Measurements from ENCODE around the gene CLEC6A.
"Not testable (repeated sequence)": the region's sequence is repeated elsewhere in the genome, so short reads cannot be mapped to it uniquely, and the experiment has no call there.

The CLEC6A gene

GRCh38 chr12:8455727-8456360 is at the start of gene CLEC6A:
CLEC6A (plus strand) TSS chr12:8455962; CDS start chr12:8456112, 150 bp downstream.
- no peak for DNase-seq

GRCh38 chr12:8419576-8419975 is 36.2 kb upstream of the CLEC6A start:
- not testable (repeated sequence) for DNase-seq

GRCh38 chr12:8420506-8420905 is 35.3 kb upstream of the CLEC6A start:
- no peak for DNase-seq

GRCh38 chr12:8444536-8445278 is 11.1 kb upstream of the CLEC6A start:
- DNase-seq = not testable (repeated sequence)

GRCh38 chr12:8445731-8446130 is 10.0 kb upstream of the CLEC6A start:
- DNase-seq = no peak

GRCh38 chr12:8446642-8447547 is 8.9 kb upstream of the CLEC6A start:
- DNase-seq = no peak

- DNase-seq = no peak
These were observed 6.4 kb upstream of the CLEC6A start for GRCh38 chr12:8449355-8449859.

- DNase-seq = no peak
These were observed 3.7 kb upstream of the CLEC6A start for GRCh38 chr12:8452036-8452435.

GRCh38 chr12:8453021-8453513 is 2.7 kb upstream of the CLEC6A start:
- no peak for DNase-seq

GRCh38 chr12:8453796-8454195 is 2.0 kb upstream of the CLEC6A start:
- no peak for DNase-seq

GRCh38 chr12:8455271-8455670 is 491 bp upstream of the CLEC6A start:
- DNase-seq = no peak

GRCh38 chr12:8461426-8461825 is 5.7 kb downstream of the CLEC6A start:
- DNase-seq = no peak

- DNase-seq = no peak
These were observed 9.7 kb downstream of the CLEC6A start for GRCh38 chr12:8465301-8465996.

- no peak for DNase-seq
These were observed 10.5 kb downstream of the CLEC6A start for GRCh38 chr12:8466241-8466640.

- DNase-seq = no peak
These were observed 15.3 kb downstream of the CLEC6A start for GRCh38 chr12:8471090-8471489.

GRCh38 chr12:8475508-8476203 is 19.9 kb downstream of the CLEC6A start:
- no peak for DNase-seq

GRCh38 chr12:8482571-8483061 is 26.9 kb downstream of the CLEC6A start:
- DNase-seq = no peak

GRCh38 chr12:8483079-8483478 is 27.3 kb downstream of the CLEC6A start:
- no peak for DNase-seq

- no peak for DNase-seq
These were observed 36.1 kb downstream of the CLEC6A start for GRCh38 chr12:8491646-8492530.

GRCh38 chr12:8493084-8493483 is 37.3 kb downstream of the CLEC6A start:
- no peak for DNase-seq

- not testable (repeated sequence) for DNase-seq
These were observed 39.9 kb downstream of the CLEC6A start for GRCh38 chr12:8495671-8496070.

All from activated CD4-positive, CD25-positive, alpha-beta regulatory T cell (primary cell).